Measurements from ENCODE around the gene CST7.

CST7 gene

DNA sequence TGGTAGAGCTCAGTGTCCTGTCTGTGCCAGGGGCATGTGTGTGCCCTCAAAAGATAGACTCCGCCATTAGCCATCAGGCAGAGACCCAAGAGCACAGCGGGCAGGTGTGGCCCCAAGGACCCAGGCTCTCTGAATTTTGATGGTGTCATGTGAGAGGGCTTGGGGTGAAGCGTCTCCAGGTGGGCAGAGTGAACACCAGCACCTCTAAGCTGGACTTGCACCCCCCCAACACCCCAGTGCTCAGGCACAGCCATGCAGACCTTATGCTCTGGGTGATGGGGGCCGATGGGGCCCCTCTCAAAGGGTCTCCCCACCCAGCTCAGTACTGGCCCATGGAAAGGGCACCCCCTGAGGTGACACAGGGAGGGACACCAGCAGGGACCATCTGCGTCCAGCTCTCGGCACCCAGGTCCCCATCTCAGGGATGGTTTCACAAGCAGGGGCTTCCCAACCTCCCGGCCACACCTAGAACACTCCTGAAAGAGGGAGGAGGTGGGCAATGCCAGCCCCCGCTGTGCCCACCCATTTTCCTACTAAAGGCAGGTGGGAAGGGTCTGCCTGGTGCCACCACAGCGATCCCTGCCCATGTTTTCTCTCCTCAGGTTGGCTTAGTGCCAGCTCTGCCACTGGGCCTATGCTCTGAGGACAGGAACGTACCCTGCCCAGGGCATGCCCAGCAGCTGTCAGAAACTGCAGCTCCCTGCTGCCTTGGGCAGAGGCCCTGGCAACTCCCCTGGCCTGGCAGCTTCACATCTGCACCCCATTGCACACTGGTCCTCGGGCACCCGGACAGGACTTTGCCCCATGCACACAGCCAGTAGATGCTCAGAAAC, 3.5 kb downstream of the CST7 start:
- Histone ChIP-seq H4K8ac (ENCODE audit: low read length) (no peak overlapping the region), H3K27ac (ENCODE audit: low read length, poor library complexity, severe bottlenecking) (no peak overlapping the region), H2BK5ac (ENCODE audit: low read depth, low read length, poor library complexity, severe bottlenecking) (no peak overlapping the region), H3K4me2 (ENCODE audit: low read length, poor library complexity, severe bottlenecking) (no peak overlapping the region), H3K4ac (ENCODE audit: low read depth in 1 of 2, low read length in 2 of 2) (no peak overlapping the region), H2AK5ac (ENCODE audit: low read length, severe bottlenecking) (no peak overlapping the region), H3K9ac (ENCODE audit: low read length) (no peak overlapping the region), H3K9me3 (ENCODE audit: control insufficient read depth, low read length) (no peaks in the 10 kb centered on the region), H3K4me3 (ENCODE audit: insufficient read depth in 1 of 2, low read depth in 1 of 2, low read length in 2 of 2) (no peak overlapping the region), H2BK120ac (ENCODE audit: low read depth, low read length) (no peak overlapping the region), H3K79me1 (replicated peaks; ENCODE audit: low read length, poor library complexity, severe bottlenecking) (no peaks in the 10 kb centered on the region), H2BK12ac (ENCODE audit: low read length in 2 of 2) (no peak overlapping the region), H3K18ac (ENCODE audit: low read depth in 1 of 2, low read length in 2 of 2) (no peak overlapping the region), H3K14ac (ENCODE audit: low read length in 2 of 2) (no peak overlapping the region), H2BK15ac (ENCODE audit: low read depth, poor library complexity, severe bottlenecking) (no peak overlapping the region), H3K27me3 (ENCODE audit: control insufficient read depth in 1 of 2, insufficient read depth in 1 of 2, low read length in 2 of 2) (peaks cover 18 to 23% of the 10 kb centered on the region in 2 experiments), H3K4me1 (ENCODE audit: control insufficient read depth, insufficient read depth, low read depth, low read length) (peaks cover 1% of the 10 kb centered on the region), H2AFZ (ENCODE audit: low read depth, low read length) (no peak overlapping the region), H4K91ac (ENCODE audit: low read length) (no peak overlapping the region), H3K36me3 (ENCODE audit: control insufficient read depth in 1 of 2, insufficient read depth in 2 of 2, low read depth in 1 of 2, low read length in 2 of 2) (peaks cover 3 to 30% of the 10 kb centered on the region in 2 experiments), H3K23ac (ENCODE audit: low read length in 2 of 2) (no peak overlapping the region)
- WGBS: 94% methylated on average over 12 of the region's 12 CpGs
- DNase-seq: no peak

- no peak overlapping the region for H3K23ac ChIP-seq (ENCODE audit: low read length in 2 of 2)
- no peak overlapping the region for H3K4me2 ChIP-seq (ENCODE audit: low read length, poor library complexity, severe bottlenecking)
- peaks cover 18 to 23% of the 10 kb centered on the region in 2 experiments for H3K27me3 ChIP-seq (ENCODE audit: control insufficient read depth in 1 of 2, insufficient read depth in 1 of 2, low read length in 2 of 2)
- H3K18ac ChIP-seq (ENCODE audit: low read depth in 1 of 2, low read length in 2 of 2): no peak overlapping the region
- H3K79me1 ChIP-seq (replicated peaks; ENCODE audit: low read length, poor library complexity, severe bottlenecking): no peaks in the 10 kb centered on the region
- no peak overlapping the region for H2BK120ac ChIP-seq (ENCODE audit: low read depth, low read length)
- H3K9me3 ChIP-seq (ENCODE audit: control insufficient read depth, low read length): no peaks in the 10 kb centered on the region
- H3K14ac ChIP-seq (ENCODE audit: low read length in 2 of 2): no peak overlapping the region
- H3K4me1 ChIP-seq (ENCODE audit: control insufficient read depth, insufficient read depth, low read depth, low read length): peaks cover 1% of the 10 kb centered on the region
- no peak overlapping the region for H2BK5ac ChIP-seq (ENCODE audit: low read depth, low read length, poor library complexity, severe bottlenecking)
- WGBS: 91% methylated on average over 8 of the region's 8 CpGs
- H2BK12ac ChIP-seq (ENCODE audit: low read length in 2 of 2): no peak overlapping the region
- H2BK15ac ChIP-seq (ENCODE audit: low read depth, poor library complexity, severe bottlenecking): no peak overlapping the region
- DNase-seq: no peak
- no peak overlapping the region for H2AFZ ChIP-seq (ENCODE audit: low read depth, low read length)
- H3K9ac ChIP-seq (ENCODE audit: low read length): no peak overlapping the region
- H3K27ac ChIP-seq (ENCODE audit: low read length, poor library complexity, severe bottlenecking): no peak overlapping the region
- no peak overlapping the region for H2AK5ac ChIP-seq (ENCODE audit: low read length, severe bottlenecking)
- H3K4ac ChIP-seq (ENCODE audit: low read depth in 1 of 2, low read length in 2 of 2): no peak overlapping the region
- H3K4me3 ChIP-seq (ENCODE audit: insufficient read depth in 1 of 2, low read depth in 1 of 2, low read length in 2 of 2): no peak overlapping the region
- H4K91ac ChIP-seq (ENCODE audit: low read length): no peak overlapping the region
- H4K8ac ChIP-seq (ENCODE audit: low read length): no peak overlapping the region
- H3K36me3 ChIP-seq (ENCODE audit: control insufficient read depth in 1 of 2, insufficient read depth in 2 of 2, low read depth in 1 of 2, low read length in 2 of 2): peaks cover 6 to 36% of the 10 kb centered on the region in 2 experiments
Observed at GRCh38 chr20:24953209-24953575, 4.1 kb downstream of the CST7 start.

GRCh38 chr20:24953621-24954133, 4.6 kb downstream of the CST7 start:
- H3K4me1 ChIP-seq (ENCODE audit: control insufficient read depth, insufficient read depth, low read depth, low read length): peaks cover 1% of the 10 kb centered on the region
- H3K27ac ChIP-seq (ENCODE audit: low read length, poor library complexity, severe bottlenecking): no peak overlapping the region
- H2BK120ac ChIP-seq (ENCODE audit: low read depth, low read length): no peak overlapping the region
- H4K8ac ChIP-seq (ENCODE audit: low read length): no peak overlapping the region
- H2BK12ac ChIP-seq (ENCODE audit: low read length in 2 of 2): no peak overlapping the region
- H3K27me3 ChIP-seq (ENCODE audit: control insufficient read depth in 1 of 2, insufficient read depth in 1 of 2, low read length in 2 of 2): peaks cover 18 to 23% of the 10 kb centered on the region in 2 experiments
- no peak overlapping the region for H3K4me2 ChIP-seq (ENCODE audit: low read length, poor library complexity, severe bottlenecking)
- H4K91ac ChIP-seq (ENCODE audit: low read length): no peak overlapping the region
- H3K9me3 ChIP-seq (ENCODE audit: control insufficient read depth, low read length): no peaks in the 10 kb centered on the region
- no peak overlapping the region for H2AK5ac ChIP-seq (ENCODE audit: low read length, severe bottlenecking)
- DNase-seq: no peak
- no peak overlapping the region for H3K4me3 ChIP-seq (ENCODE audit: insufficient read depth in 1 of 2, low read depth in 1 of 2, low read length in 2 of 2)
- peaks cover 7 to 41% of the 10 kb centered on the region in 2 experiments for H3K36me3 ChIP-seq (ENCODE audit: control insufficient read depth in 1 of 2, insufficient read depth in 2 of 2, low read depth in 1 of 2, low read length in 2 of 2)
- no peak overlapping the region for H2BK5ac ChIP-seq (ENCODE audit: low read depth, low read length, poor library complexity, severe bottlenecking)
- H2AFZ ChIP-seq (ENCODE audit: low read depth, low read length): no peak overlapping the region
- H3K4ac ChIP-seq (ENCODE audit: low read depth in 1 of 2, low read length in 2 of 2): no peak overlapping the region
- WGBS: 95% methylated on average over 16 of the region's 16 CpGs
- no peak overlapping the region for H3K9ac ChIP-seq (ENCODE audit: low read length)
- H2BK15ac ChIP-seq (ENCODE audit: low read depth, poor library complexity, severe bottlenecking): no peak overlapping the region
- H3K79me1 ChIP-seq (replicated peaks; ENCODE audit: low read length, poor library complexity, severe bottlenecking): no peaks in the 10 kb centered on the region
- H3K14ac ChIP-seq (ENCODE audit: low read length in 2 of 2): no peak overlapping the region
- H3K18ac ChIP-seq (ENCODE audit: low read depth in 1 of 2, low read length in 2 of 2): no peak overlapping the region
- H3K23ac ChIP-seq (ENCODE audit: low read length in 2 of 2): no peak overlapping the region

DNA sequence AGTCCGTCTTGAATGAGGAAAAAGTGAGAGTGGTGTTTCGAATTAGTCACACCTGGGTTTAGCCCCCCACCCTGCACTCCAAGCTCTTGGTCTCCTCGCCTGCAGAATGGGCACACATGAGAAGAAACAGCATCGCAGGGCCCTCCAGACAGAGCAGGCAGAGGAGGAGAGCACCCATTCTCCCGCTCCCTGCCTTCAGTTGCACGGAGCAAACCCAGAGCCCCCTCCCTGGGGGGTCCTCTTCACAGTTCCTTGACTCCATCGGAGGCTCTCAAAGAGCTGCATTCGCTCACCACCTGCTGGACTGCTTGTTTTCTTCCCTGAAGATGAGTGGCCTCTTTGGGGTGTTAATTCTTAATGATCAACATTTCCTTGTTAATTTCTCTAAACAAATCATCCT, 5.1 kb downstream of the CST7 start:
- H3K4ac ChIP-seq (ENCODE audit: low read depth in 1 of 2, low read length in 2 of 2): no peak overlapping the region
- no peaks in the 10 kb centered on the region for H3K79me1 ChIP-seq (replicated peaks; ENCODE audit: low read length, poor library complexity, severe bottlenecking)

More for the DNA sequence above, 5.1 kb downstream of the CST7 start:
- no peak overlapping the region for H3K9ac ChIP-seq (ENCODE audit: low read length)
- H2BK5ac ChIP-seq (ENCODE audit: low read depth, low read length, poor library complexity, severe bottlenecking): no peak overlapping the region
- H3K14ac ChIP-seq (ENCODE audit: low read length in 2 of 2): no peak overlapping the region
- H3K9me3 ChIP-seq (ENCODE audit: control insufficient read depth, low read length): no peaks in the 10 kb centered on the region
- H3K4me3 ChIP-seq (ENCODE audit: insufficient read depth in 1 of 2, low read depth in 1 of 2, low read length in 2 of 2): no peak overlapping the region
- no peak overlapping the region for H3K23ac ChIP-seq (ENCODE audit: low read length in 2 of 2)
- H2BK15ac ChIP-seq (ENCODE audit: low read depth, poor library complexity, severe bottlenecking): no peak overlapping the region
- no peak overlapping the region for H3K27ac ChIP-seq (ENCODE audit: low read length, poor library complexity, severe bottlenecking)
- WGBS: 91% methylated on average over 6 of the region's 8 CpGs
- no peak overlapping the region for H2BK12ac ChIP-seq (ENCODE audit: low read length in 2 of 2)
- DNase-seq: no peak
- H2BK120ac ChIP-seq (ENCODE audit: low read depth, low read length): no peak overlapping the region
- H3K4me1 ChIP-seq (ENCODE audit: control insufficient read depth, insufficient read depth, low read depth, low read length): peaks cover 1% of the 10 kb centered on the region
- no peak overlapping the region for H4K91ac ChIP-seq (ENCODE audit: low read length)
- H3K18ac ChIP-seq (ENCODE audit: low read depth in 1 of 2, low read length in 2 of 2): no peak overlapping the region
- H3K27me3 ChIP-seq (ENCODE audit: control insufficient read depth in 1 of 2, insufficient read depth in 1 of 2, low read length in 2 of 2): peaks cover 18 to 22% of the 10 kb centered on the region in 2 experiments
- H3K36me3 ChIP-seq (ENCODE audit: control insufficient read depth in 1 of 2, insufficient read depth in 2 of 2, low read depth in 1 of 2, low read length in 2 of 2): peaks cover 11 to 46% of the 10 kb centered on the region in 2 experiments
- H2AFZ ChIP-seq (ENCODE audit: low read depth, low read length): no peak overlapping the region
- no peak overlapping the region for H4K8ac ChIP-seq (ENCODE audit: low read length)
- H2AK5ac ChIP-seq (ENCODE audit: low read length, severe bottlenecking): no peak overlapping the region
- H3K4me2 ChIP-seq (ENCODE audit: low read length, poor library complexity, severe bottlenecking): no peak overlapping the region

Measured in mesenchymal stem cell (in vitro differentiated cells and primary cell).